Measurements from ENCODE around the gene GRAMD1A.

The GRAMD1A gene

DNA sequence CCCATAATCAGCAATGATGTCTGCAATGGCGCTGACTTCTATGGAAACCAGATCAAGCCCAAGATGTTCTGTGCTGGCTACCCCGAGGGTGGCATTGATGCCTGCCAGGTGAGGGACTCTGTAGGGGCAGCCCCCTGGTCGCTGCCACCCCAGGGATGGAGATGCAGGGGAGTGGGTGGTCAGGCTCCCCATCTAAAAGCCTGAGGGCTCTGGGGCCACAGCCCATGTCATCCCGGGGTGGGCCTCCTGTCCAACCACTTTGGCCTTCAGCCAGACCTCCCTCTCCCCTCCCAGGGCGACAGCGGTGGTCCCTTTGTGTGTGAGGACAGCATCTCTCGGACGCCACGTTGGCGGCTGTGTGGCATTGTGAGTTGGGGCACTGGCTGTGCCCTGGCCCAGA lies 65.5 kb downstream of the GRAMD1A start:
- TF ChIP-seq ZFP3 (CRISPR knock-in tag; IDR thresholded peaks at IDR 0.05) (no peak), ZNF70 (CRISPR knock-in tag; IDR thresholded peaks at IDR 0.05) (no peak), GLIS3 (CRISPR knock-in tag; IDR thresholded peaks at IDR 0.05) (no peak), ESRRG (CRISPR knock-in tag; IDR thresholded peaks at IDR 0.05) (no peak), ZC3H10 (CRISPR knock-in tag; IDR thresholded peaks at IDR 0.05) (no peak)

DNA sequence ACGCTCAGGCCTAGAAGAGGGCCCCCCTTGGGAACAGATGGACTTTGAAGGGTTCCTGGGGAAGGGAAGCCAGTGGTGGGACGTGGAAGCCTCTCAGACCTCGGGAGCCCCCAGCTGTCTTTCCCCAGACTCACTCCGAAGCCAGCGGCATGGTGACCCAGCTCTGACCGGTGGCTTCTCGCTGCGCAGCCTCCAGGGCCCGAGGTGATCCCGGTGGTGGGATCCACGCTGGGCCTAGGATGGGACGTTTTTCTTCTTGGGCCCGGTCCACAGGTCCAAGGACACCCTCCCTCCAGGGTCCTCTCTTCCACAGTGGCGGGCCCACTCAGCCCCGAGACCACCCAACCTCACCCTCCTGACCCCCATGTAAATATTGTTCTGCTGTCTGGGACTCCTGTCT lies 66.0 kb downstream of the GRAMD1A start:
- TF ChIP-seq, protein P1, sequence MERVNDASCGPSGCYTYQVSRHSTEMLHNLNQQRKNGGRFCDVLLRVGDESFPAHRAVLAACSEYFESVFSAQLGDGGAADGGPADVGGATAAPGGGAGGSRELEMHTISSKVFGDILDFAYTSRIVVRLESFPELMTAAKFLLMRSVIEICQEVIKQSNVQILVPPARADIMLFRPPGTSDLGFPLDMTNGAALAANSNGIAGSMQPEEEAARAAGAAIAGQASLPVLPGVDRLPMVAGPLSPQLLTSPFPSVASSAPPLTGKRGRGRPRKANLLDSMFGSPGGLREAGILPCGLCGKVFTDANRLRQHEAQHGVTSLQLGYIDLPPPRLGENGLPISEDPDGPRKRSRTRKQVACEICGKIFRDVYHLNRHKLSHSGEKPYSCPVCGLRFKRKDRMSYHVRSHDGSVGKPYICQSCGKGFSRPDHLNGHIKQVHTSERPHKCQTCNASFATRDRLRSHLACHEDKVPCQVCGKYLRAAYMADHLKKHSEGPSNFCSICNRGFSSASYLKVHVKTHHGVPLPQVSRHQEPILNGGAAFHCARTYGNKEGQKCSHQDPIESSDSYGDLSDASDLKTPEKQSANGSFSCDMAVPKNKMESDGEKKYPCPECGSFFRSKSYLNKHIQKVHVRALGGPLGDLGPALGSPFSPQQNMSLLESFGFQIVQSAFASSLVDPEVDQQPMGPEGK (CRISPR knock-in tag; IDR thresholded peaks at IDR 0.05; ENCODE audit: borderline replicate concordance): no peak
- TF ChIP-seq ZNF70 (CRISPR knock-in tag; IDR thresholded peaks at IDR 0.05) (no peak), ZNF8 (CRISPR knock-in tag; IDR thresholded peaks at IDR 0.05) (no peak), BACH2 (CRISPR knock-in tag; IDR thresholded peaks at IDR 0.05; ENCODE audit: borderline replicate concordance) (no peak)
- TF ChIP-seq, protein P2, sequence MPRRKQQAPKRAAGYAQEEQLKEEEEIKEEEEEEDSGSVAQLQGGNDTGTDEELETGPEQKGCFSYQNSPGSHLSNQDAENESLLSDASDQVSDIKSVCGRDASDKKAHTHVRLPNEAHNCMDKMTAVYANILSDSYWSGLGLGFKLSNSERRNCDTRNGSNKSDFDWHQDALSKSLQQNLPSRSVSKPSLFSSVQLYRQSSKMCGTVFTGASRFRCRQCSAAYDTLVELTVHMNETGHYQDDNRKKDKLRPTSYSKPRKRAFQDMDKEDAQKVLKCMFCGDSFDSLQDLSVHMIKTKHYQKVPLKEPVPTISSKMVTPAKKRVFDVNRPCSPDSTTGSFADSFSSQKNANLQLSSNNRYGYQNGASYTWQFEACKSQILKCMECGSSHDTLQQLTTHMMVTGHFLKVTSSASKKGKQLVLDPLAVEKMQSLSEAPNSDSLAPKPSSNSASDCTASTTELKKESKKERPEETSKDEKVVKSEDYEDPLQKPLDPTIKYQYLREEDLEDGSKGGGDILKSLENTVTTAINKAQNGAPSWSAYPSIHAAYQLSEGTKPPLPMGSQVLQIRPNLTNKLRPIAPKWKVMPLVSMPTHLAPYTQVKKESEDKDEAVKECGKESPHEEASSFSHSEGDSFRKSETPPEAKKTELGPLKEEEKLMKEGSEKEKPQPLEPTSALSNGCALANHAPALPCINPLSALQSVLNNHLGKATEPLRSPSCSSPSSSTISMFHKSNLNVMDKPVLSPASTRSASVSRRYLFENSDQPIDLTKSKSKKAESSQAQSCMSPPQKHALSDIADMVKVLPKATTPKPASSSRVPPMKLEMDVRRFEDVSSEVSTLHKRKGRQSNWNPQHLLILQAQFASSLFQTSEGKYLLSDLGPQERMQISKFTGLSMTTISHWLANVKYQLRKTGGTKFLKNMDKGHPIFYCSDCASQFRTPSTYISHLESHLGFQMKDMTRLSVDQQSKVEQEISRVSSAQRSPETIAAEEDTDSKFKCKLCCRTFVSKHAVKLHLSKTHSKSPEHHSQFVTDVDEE (CRISPR knock-in tag; IDR thresholded peaks at IDR 0.05): no peak
- ATAC-seq: no peak

More for the DNA sequence above, 65.5 kb downstream of the GRAMD1A start:
- no peak for ATAC-seq

DNA sequence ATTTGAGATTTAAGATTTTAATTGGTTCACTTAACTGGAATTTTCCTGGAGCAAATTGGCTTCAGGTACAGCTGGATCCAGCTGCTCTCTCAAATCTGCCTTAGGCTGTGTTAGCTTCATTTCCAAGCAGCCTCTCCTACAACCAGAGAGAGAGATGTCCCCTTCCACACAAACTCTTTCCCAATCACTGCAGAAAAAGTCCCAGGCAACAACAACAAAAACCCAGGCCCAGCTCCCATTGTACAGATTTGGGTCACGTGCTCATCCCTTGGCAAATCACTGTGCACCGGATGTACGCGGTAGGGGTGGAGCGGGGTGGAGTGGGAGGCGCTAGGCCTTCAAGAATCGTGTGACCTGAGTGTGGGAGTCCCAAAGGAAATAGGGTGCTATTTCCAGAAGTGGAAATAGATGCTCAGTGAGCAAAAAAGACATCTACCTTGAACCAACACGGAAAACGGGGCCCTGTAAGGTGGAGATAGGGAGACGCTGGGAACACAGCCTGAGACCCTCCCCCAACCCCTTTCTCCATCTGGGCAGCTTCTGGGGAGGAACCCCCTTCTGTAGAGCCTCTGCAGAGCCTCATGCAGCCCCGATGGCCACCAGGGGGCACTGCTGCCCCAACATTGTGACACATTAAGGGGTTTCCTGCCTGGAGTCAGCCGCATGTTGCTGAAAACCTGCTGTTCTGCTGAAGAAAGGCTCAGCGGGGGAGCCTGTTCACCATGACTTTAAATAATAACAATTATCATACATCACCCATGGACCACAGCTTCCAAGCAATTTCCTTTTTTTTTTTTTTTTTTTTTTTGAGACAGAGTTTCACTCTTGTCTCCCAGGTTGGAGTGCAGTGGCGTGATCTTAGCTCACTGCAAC lies 66.8 kb downstream of the GRAMD1A start:
- peak; percentile 95 for ATAC-seq
- no peak for TF ChIP-seq SNAI2 (CRISPR knock-in tag; IDR thresholded peaks at IDR 0.05)
- no peak for TF ChIP-seq OSR1 (CRISPR knock-in tag; IDR thresholded peaks at IDR 0.05)
- no peak for TF ChIP-seq ZNF8 (CRISPR knock-in tag; IDR thresholded peaks at IDR 0.05)
- no peak for TF ChIP-seq BACH2 (CRISPR knock-in tag; IDR thresholded peaks at IDR 0.05; ENCODE audit: borderline replicate concordance)
- TF ChIP-seq, protein P1 (CRISPR knock-in tag; IDR thresholded peaks at IDR 0.05; ENCODE audit: borderline replicate concordance): no peak
- no peak for TF ChIP-seq ZFP30 (CRISPR knock-in tag; IDR thresholded peaks at IDR 0.05)
- no peak for TF ChIP-seq RARB (CRISPR knock-in tag; IDR thresholded peaks at IDR 0.05)
- TF ChIP-seq ARNTL (CRISPR knock-in tag; IDR thresholded peaks at IDR 0.05; ENCODE audit: borderline replicate concordance, low read depth): no peak
- no peak for TF ChIP-seq PPARA (CRISPR knock-in tag; IDR thresholded peaks at IDR 0.05; ENCODE audit: borderline replicate concordance)
- TF ChIP-seq, protein P3, sequence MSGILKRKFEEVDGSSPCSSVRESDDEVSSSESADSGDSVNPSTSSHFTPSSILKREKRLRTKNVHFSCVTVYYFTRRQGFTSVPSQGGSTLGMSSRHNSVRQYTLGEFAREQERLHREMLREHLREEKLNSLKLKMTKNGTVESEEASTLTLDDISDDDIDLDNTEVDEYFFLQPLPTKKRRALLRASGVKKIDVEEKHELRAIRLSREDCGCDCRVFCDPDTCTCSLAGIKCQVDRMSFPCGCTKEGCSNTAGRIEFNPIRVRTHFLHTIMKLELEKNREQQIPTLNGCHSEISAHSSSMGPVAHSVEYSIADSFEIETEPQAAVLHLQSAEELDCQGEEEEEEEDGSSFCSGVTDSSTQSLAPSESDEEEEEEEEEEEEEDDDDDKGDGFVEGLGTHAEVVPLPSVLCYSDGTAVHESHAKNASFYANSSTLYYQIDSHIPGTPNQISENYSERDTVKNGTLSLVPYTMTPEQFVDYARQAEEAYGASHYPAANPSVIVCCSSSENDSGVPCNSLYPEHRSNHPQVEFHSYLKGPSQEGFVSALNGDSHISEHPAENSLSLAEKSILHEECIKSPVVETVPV (CRISPR knock-in tag; IDR thresholded peaks at IDR 0.05): no peak
- no peak for TF ChIP-seq CSDC2 (CRISPR knock-in tag; IDR thresholded peaks at IDR 0.05)
- TF ChIP-seq ZC3H10 (CRISPR knock-in tag; IDR thresholded peaks at IDR 0.05): no peak
- no peak for TF ChIP-seq ISL1 (CRISPR knock-in tag; IDR thresholded peaks at IDR 0.05)
- no peak for TF ChIP-seq GLIS3 (CRISPR knock-in tag; IDR thresholded peaks at IDR 0.05)
- no peak for TF ChIP-seq TCF4 (CRISPR knock-in tag; IDR thresholded peaks at IDR 0.05; ENCODE audit: borderline replicate concordance)
